Fibroblast of peridontal ligament (primary cell): Measurements from ENCODE around the gene SLC4A1AP.

ENCODE experiments used
- DNase-seq: peaks from one replicate; pipeline ENCODE4 v3.0.0-alpha.2; 2010; ENCODE audit errors: extremely low read depth

The SLC4A1AP gene

DNA sequence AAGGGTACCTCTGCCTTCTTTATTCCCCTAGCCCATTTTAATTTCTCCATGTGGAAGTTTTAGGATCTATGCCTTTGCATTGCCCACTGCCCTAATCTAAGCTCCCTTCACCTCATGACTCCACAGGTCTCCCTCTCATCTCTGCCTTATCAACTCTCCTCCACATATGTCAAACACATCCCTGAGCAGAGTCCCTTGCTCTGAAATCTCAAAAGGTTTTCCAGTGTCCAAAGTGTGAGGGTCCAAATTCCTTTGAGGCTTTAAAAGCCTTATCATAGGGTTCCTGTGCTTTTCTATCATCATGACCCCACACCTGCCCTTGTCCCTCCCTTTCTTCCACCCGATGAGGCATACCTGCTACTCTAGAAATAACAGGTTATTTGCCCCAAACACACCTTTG, 38.6 kb downstream of the SLC4A1AP start:
- no peak for DNase-seq

DNA sequence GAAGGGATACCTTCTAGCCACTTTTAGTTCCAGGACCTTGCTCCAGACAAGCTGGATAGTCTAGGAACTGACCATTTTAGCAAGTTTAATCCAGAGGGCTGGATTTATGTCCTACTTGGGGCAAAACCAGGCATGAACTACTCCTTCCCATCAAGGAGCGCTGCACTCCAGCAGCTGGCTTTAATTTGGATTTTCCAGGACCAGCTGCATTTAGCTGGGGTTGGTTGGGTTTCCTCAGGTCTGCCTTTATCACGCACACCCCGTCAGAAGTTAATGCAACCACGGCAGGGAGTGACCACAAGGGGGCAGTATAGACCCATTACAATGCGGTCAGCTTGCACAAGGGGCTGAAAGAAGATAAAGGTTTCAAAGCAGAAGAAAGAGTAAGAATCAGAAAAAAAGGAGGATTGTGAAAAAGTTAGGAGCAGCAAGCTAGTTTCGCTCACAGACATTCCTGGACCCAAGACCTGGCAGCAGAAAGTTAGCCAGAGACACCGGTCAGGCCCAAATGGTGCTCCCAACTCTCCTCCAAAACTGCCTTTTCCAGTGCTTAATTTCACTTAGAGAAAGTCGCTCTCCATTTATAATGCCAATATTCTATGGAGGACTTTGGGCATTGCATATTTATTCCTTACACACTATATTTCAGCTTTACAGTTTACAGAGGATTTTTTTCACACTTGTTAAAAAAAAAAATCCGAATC, 40.1 kb downstream of the SLC4A1AP start:
- DNase-seq: peak; percentile 99

GRCh38 chr2:27704342-27704876, 40.7 kb downstream of the SLC4A1AP start:
- DNase-seq: no peak

DNA sequence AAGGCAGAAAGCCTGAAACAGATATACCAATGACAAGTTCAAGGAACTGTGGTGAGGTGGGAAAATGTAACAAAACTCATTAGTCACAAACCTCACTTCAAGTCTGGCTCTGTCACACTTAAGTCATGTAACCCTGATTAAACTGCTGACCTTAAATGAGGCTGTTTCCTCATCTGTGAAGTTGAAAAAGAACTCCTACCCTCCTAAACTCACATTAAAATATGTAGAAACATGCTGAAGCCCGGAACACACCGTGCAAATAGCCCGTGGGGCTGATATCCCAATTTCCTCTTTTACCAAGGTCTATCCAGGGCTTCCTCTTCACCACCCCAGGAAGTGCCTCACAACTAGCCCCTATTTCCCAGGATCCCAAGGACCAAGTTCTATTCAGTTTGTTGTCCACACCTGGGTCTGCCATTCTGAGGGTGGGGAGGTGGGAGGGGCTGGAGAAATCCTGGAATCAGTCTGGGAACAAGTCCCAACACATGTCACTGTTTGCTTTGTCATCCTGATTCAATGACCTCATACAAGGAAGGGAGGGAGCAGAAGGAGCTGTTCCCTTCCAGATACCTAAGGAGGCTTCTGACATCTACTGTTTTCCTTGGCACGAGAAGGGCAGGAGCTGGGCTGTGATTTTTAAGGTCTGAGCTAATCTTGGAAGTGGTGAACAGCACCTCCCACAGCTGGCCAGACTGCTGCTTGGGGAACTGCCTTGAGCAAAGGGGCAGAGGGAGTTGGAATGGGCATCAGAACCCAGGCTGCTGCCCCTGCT, 42.3 kb downstream of the SLC4A1AP start:
- DNase-seq: peak; percentile 93

DNA sequence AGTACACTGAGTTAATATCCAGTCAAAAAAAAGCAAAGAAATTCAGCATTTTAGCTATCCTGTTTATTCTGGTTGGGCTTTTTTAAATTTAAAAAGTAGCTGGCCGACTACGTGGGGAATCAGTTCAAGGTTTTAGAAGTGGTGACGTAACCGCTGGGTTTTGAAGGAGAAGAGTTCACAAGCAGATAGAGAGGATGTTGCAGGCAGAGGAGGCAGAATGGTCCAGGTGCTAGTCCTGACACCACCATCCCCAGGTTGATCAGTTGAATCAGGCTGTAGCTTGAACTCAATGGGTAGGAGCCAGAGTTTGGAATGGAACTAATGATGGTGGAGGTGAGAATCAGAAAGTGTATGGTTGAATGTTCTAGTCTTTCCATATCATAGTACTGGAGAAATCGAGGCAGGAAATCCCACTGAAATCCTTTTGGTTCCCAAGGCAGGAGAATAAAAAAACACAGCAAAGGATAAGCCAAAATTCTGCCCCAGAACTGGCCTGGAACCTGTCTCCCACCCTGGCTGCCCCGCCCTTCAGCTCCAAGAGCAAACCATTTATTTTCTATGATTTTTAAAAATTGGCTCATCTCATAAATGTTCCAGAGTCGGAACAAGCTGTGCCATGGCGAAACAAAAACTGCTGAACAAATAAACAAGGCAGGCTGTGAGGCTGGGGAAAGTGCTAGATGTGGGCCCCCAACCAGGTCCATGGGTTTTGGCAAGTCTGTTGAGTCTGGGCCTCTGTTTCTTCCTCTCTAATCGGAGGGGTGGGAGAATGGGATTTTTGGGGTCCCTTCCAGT, 44.0 kb downstream of the SLC4A1AP start:
- DNase-seq: no peak

DNA sequence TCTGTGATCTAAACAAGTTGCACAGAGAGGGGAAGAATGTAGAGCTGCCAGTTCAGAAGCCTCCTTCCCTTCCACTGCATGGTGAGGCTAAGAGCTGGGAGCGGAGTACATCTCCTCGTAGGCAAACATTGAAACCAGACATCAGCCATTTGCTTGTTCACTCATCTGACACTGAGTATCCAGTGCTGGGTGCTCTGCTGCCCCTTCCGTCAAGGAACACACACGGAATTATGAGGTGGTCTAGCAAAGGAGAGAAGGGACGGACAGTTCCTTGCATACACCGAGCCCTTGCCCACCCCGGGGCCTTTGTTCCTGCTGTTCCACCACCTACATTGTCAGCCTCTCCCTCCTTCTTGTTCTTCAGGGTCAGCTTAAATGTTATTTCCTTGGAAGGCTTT, 44.6 kb downstream of the SLC4A1AP start:
- DNase-seq: no peak

GRCh38 chr2:27708666-27709065, 45.0 kb downstream of the SLC4A1AP start:
- DNase-seq: no peak

- DNase-seq: no peak
Measured at GRCh38 chr2:27709326-27709725, 45.6 kb downstream of the SLC4A1AP start.

GRCh38 chr2:27709960-27710575, 46.4 kb downstream of the SLC4A1AP start:
- no peak for DNase-seq

GRCh38 chr2:27710640-27711430, 47.1 kb downstream of the SLC4A1AP start:
- no peak for DNase-seq

GRCh38 chr2:27711804-27712203, 48.1 kb downstream of the SLC4A1AP start:
- DNase-seq: no peak

DNA sequence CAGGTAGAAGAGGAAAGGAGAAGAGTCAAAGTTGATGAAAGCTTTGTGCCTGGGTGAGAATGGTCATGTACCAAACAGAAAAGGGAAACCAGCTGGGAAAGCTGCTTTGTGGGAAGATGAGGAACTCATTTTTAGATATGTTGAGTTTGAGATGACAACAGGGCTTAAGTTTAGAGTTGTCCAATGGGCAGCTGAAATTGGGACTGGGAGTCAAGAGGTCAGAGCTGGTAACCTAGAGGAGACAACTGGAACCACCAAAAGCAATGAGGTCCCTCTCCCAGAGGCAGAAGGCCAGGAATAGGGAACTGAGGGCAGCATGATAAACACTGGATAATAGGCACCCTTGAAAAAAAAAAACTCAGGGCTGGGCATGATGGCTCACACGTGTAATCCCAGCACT, 48.8 kb downstream of the SLC4A1AP start:
- DNase-seq: no peak

- no peak for DNase-seq
Measured at GRCh38 chr2:27713201-27713600, 49.5 kb downstream of the SLC4A1AP start.

- DNase-seq: no peak
Measured at GRCh38 chr2:27714053-27714452, 50.4 kb downstream of the SLC4A1AP start.

- DNase-seq: no peak
Measured at GRCh38 chr2:27714851-27715291, 51.2 kb downstream of the SLC4A1AP start.

GRCh38 chr2:27715318-27716210, 51.9 kb downstream of the SLC4A1AP start:
- peak; percentile 51 for DNase-seq

GRCh38 chr2:27716301-27717069, 52.8 kb downstream of the SLC4A1AP start:
- DNase-seq: no peak

GRCh38 chr2:27717070-27717795, 53.5 kb downstream of the SLC4A1AP start:
- no peak for DNase-seq
